DOHH2 (cell line): ENCODE measurements around the gene MRPL17.

Experiments
- CTCF ChIP-seq: fragments of 200-600 bp; sonication (generic); IDR thresholded peaks from one replicate; pipeline ENCODE4 v1.5.1; 2014; ENCODE audit warnings: antibody characterized with exemption, mild to moderate bottlenecking, low read depth, low read length; ENCODE audit not compliant: poor library complexity, severe bottlenecking
- EZH2phosphoT487 ChIP-seq: fragments of 200-600 bp; sonication (generic); IDR thresholded peaks from 2 replicates; pipeline ENCODE4 v1.6.1; 2017; ENCODE audit warnings: borderline replicate concordance, mild to moderate bottlenecking, antibody characterized with exemption, low read length, moderate library complexity, mixed read lengths

DNA sequence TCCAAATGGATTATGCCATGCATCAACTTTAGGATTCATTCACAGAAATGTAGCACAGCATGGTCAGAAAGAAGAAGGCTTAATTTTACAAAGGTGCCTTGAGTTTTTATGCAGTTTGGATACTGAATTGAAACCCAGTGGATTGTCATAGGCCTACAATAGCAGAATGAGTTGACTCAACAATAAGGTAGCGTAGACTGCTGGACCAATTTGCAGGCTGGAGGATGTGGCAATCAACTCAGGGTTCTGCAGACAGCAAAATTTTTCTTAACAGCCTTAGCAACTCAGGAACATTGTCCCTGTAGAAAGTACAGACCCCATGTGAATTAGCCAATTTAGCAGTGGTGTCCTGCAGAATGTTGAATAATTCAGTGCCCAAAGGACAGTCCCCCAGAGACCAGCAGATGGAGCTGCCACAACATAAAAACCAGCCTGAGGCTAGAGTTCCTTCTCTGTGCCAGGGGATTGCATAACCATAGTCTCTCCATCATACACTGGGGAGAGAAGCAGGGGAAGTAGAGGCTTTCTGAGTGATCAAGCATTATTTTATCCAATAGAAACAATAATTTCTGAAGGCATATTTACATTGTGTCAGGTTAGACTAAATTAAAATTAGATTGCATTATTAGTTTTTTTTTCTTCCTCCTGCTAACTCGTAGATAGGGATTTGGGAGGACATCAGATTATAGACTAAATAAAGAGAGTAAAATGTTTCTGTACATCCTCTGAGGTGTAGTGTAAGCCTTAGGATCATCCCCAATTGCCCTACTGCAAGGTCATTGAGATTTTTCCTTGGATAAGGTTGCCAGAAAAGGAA lies 20.3 kb upstream of the MRPL17 start:
- peak; percentile 54 for TF ChIP-seq CTCF
- TF ChIP-seq EZH2phosphoT487: no peak
